Endodermal cell (in vitro differentiated cells): ENCODE results near the gene NIBAN1. TPM values are rescaled to one million over a fixed set of nuclear protein-coding genes. Genes with fewer than 3 reads are reported as not detected.

Source experiments
- DNase-seq: peaks from one replicate; pipeline ENCODE4 v3.0.0-alpha.2; 2017
- H3K27ac ChIP-seq: 2 replicates; pipeline ENCODE4 v1.5.1; 2013; ENCODE audit warnings: mild to moderate bottlenecking, low read depth, low read length, moderate library complexity
- H3K27me3 ChIP-seq: 2 replicates; pipeline ENCODE4 v1.6.1; 2013; ENCODE audit warnings: mild to moderate bottlenecking, low read length, moderate library complexity; ENCODE audit not compliant: insufficient read depth, control insufficient read depth, poor library complexity, severe bottlenecking
- H3K36me3 ChIP-seq: 2 replicates; pipeline ENCODE4 v1.7.0; 2013; ENCODE audit warnings: mild to moderate bottlenecking, low read length, moderate library complexity; ENCODE audit not compliant: control insufficient read depth, insufficient read depth
- H3K4me1 ChIP-seq: one replicate; pipeline ENCODE4 v1.7.0; 2013; ENCODE audit warnings: low read length; ENCODE audit not compliant: control insufficient read depth, insufficient read depth
- H3K4me3 ChIP-seq: 2 replicates; pipeline ENCODE4 v1.5.1; 2013; ENCODE audit warnings: mild to moderate bottlenecking, low read length, moderate library complexity
- H3K9ac ChIP-seq: 2 replicates; pipeline ENCODE4 v1.6.1; 2013; ENCODE audit warnings: mild to moderate bottlenecking, low read length, moderate library complexity; ENCODE audit not compliant: poor library complexity, severe bottlenecking; ENCODE audit errors: extremely low read depth
- H3K9me3 ChIP-seq: 2 replicates; pipeline ENCODE4 v1.6.1; 2013; ENCODE audit warnings: mild to moderate bottlenecking, low read length, moderate library complexity; ENCODE audit not compliant: control insufficient read depth
- H3K27ac Mint-ChIP-seq: 2 replicates; pipeline ENCODE4 v1.8.0; 2020; ENCODE audit warnings: mixed read lengths
- H3K27me3 Mint-ChIP-seq: 2 replicates; pipeline ENCODE4 v1.8.0; 2021; ENCODE audit warnings: mild to moderate bottlenecking, mixed read lengths; ENCODE audit not compliant: insufficient read depth
- H3K36me3 Mint-ChIP-seq: 2 replicates; pipeline ENCODE4 v1.8.0; 2020; ENCODE audit warnings: low read depth, mixed read lengths
- H3K4me1 Mint-ChIP-seq: 2 replicates; pipeline ENCODE4 v1.8.0; 2020; ENCODE audit warnings: mixed read lengths
- H3K4me3 Mint-ChIP-seq: 2 replicates; pipeline ENCODE4 v1.8.0; 2020; ENCODE audit warnings: mild to moderate bottlenecking, moderate library complexity, mixed read lengths
- H3K9me3 Mint-ChIP-seq: 2 replicates; pipeline ENCODE4 v1.8.0; 2020; ENCODE audit warnings: mild to moderate bottlenecking, mixed read lengths
- CTCF ChIP-seq: fragments of 200-600 bp; sonication (generic); conservative IDR thresholded peaks from 2 replicates; pipeline ENCODE4 v1.5.0; 2021; ENCODE audit warnings: antibody characterized with exemption, mild to moderate bottlenecking
- WGBS, 2 experiments: methylation state at CpG; one replicate each; pipeline versions ENCODE4 v1.1.5 to v1.1.7; 2013; ENCODE audit warnings: missing lambda C conversion rate in 2 of 2, mixed read lengths in 1 of 2; ENCODE audit not compliant: insufficient coverage in 1 of 2, insufficient read length in 1 of 2; 5-methylcytosine and 5-hydroxymethylcytosine counted together
- total RNA-seq, 2 donors: library from RNA; stranded (reverse); fragmentation: NEBNext Ultra II Directional in 1 of 2; extraction: Animal tissue kit (Norgen Biotek cat#: 25700) in 1 of 2; gene quantifications; 2 replicates in 1 of 2; 3 replicates in 1 of 2; pipeline ENCODE4 v1.2.1, GENCODE V29; 2021

The NIBAN1 gene
- total RNA-seq, 2 donors from 2014 or later = 4.8 to 5.1 TPM

GRCh38 chr1:184988506-184988905, 14.2 kb upstream of the NIBAN1 start:
- Mint-ChIP-seq H3K9me3 (no peaks in the 10 kb centered on the region), H3K4me1 (no peaks in the 10 kb centered on the region), H3K4me3 (no peak overlapping the region), H3K36me3 (no peaks in the 10 kb centered on the region), H3K27ac (no peak overlapping the region), H3K27me3 (peaks cover 3% of the 10 kb centered on the region)
- H3K9ac ChIP-seq = no peak overlapping the region
- peaks cover 4% of the 10 kb centered on the region for H3K27me3 ChIP-seq
- H3K4me3 ChIP-seq = no peak overlapping the region
- no peaks in the 10 kb centered on the region for H3K4me1 ChIP-seq
- DNase-seq = no peak
- no peaks in the 10 kb centered on the region for H3K36me3 ChIP-seq
- no peak for TF ChIP-seq CTCF
- no peaks in the 10 kb centered on the region for H3K9me3 ChIP-seq
- no peak overlapping the region for H3K27ac ChIP-seq

- no peak overlapping the region for H3K4me3 Mint-ChIP-seq
- WGBS, 2 experiments = 85% methylated on average over 1 of the region's 1 CpG; no CpG with 5 or more reads in 1 of the 2 experiments
Observed at GRCh38 chr1:184987696-184988095, 13.4 kb upstream of the NIBAN1 start.

GRCh38 chr1:184986250-184986649, 11.9 kb upstream of the NIBAN1 start:
- peaks cover 3% of the 10 kb centered on the region for H3K27me3 Mint-ChIP-seq
- TF ChIP-seq CTCF = peak; percentile 58
- H3K27ac ChIP-seq = no peak overlapping the region
- 47 to 57% methylated on average over 3 to 5 of the region's 5 CpGs for WGBS, 2 experiments
- peaks cover 4% of the 10 kb centered on the region for H3K27me3 ChIP-seq
- peaks cover 4% of the 10 kb centered on the region for H3K4me1 Mint-ChIP-seq
- H3K9me3 Mint-ChIP-seq = no peaks in the 10 kb centered on the region
- H3K4me3 ChIP-seq = no peak overlapping the region
- H3K27ac Mint-ChIP-seq = no peak overlapping the region
- no peak overlapping the region for H3K4me3 Mint-ChIP-seq
- H3K4me1 ChIP-seq = no peaks in the 10 kb centered on the region
- H3K36me3 Mint-ChIP-seq = no peaks in the 10 kb centered on the region
- H3K9ac ChIP-seq = no peak overlapping the region
- H3K9me3 ChIP-seq = no peaks in the 10 kb centered on the region
- H3K36me3 ChIP-seq = no peaks in the 10 kb centered on the region
- no peak for DNase-seq

More at GRCh38 chr1:184987696-184988095, 13.4 kb upstream of the NIBAN1 start:
- H3K27ac Mint-ChIP-seq = no peak overlapping the region
- Histone ChIP-seq H3K9me3 (no peaks in the 10 kb centered on the region), H3K4me3 (no peak overlapping the region), H3K27me3 (peaks cover 4% of the 10 kb centered on the region), H3K4me1 (no peaks in the 10 kb centered on the region), H3K36me3 (no peaks in the 10 kb centered on the region), H3K27ac (no peak overlapping the region), H3K9ac (no peak overlapping the region)
- no peaks in the 10 kb centered on the region for H3K36me3 Mint-ChIP-seq
- no peak for DNase-seq
- no peaks in the 10 kb centered on the region for H3K4me1 Mint-ChIP-seq
- no peaks in the 10 kb centered on the region for H3K9me3 Mint-ChIP-seq
- H3K27me3 Mint-ChIP-seq = peaks cover 3% of the 10 kb centered on the region
- TF ChIP-seq CTCF = no peak
